GM12873 (cell line): Measurements from ENCODE around the gene PRR7.

Source experiments
- TF ChIP-seq, protein P1 (sequence below): IDR thresholded peaks from 2 replicates; pipeline ENCODE4 v1.5.1; 2012; ENCODE audit warnings: low read depth, mild to moderate bottlenecking, moderate library complexity, low read length, control low read depth; ENCODE audit not compliant: insufficient read depth; ENCODE audit errors: missing control alignments

Gene PRR7

DNA sequence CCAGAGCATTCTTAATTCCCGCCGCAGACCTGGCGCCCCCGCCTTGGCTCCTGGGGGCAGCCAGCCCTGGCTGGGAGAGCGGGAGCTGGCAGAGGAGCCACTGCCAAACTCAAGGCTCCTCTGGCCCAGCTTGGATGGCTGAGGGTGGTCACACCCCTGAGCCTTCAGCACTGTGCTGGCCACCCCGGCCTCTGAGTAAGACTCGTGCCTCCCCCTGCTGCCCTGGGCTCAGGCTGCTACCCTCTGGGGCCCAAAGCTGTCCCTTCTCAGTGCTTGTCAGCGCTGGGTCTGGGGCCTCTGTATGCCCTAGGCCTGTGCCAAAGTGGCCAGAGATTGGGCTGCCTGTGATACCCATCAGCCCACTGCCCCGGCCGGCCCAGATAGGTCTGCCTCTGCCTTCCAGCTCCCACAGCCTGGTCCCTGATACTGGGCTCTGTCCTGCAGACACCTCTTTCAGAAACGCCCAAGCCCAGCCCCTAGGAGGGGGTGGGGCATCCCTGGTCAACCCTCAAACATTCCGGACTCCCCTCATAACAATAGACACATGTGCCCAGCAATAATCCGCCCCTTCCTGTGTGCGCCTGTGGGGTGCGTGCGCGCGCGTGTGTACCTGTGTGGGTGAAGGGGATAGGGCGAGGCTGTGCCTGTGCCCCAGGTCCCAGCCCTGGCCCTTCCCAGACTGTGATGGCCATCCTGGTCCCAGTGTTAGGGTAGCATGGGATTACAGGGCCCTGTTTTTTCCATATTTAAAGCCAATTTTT is 4.4 kb upstream of the PRR7 start:
- TF ChIP-seq, protein P1, sequence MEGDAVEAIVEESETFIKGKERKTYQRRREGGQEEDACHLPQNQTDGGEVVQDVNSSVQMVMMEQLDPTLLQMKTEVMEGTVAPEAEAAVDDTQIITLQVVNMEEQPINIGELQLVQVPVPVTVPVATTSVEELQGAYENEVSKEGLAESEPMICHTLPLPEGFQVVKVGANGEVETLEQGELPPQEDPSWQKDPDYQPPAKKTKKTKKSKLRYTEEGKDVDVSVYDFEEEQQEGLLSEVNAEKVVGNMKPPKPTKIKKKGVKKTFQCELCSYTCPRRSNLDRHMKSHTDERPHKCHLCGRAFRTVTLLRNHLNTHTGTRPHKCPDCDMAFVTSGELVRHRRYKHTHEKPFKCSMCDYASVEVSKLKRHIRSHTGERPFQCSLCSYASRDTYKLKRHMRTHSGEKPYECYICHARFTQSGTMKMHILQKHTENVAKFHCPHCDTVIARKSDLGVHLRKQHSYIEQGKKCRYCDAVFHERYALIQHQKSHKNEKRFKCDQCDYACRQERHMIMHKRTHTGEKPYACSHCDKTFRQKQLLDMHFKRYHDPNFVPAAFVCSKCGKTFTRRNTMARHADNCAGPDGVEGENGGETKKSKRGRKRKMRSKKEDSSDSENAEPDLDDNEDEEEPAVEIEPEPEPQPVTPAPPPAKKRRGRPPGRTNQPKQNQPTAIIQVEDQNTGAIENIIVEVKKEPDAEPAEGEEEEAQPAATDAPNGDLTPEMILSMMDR = no peak

DNA sequence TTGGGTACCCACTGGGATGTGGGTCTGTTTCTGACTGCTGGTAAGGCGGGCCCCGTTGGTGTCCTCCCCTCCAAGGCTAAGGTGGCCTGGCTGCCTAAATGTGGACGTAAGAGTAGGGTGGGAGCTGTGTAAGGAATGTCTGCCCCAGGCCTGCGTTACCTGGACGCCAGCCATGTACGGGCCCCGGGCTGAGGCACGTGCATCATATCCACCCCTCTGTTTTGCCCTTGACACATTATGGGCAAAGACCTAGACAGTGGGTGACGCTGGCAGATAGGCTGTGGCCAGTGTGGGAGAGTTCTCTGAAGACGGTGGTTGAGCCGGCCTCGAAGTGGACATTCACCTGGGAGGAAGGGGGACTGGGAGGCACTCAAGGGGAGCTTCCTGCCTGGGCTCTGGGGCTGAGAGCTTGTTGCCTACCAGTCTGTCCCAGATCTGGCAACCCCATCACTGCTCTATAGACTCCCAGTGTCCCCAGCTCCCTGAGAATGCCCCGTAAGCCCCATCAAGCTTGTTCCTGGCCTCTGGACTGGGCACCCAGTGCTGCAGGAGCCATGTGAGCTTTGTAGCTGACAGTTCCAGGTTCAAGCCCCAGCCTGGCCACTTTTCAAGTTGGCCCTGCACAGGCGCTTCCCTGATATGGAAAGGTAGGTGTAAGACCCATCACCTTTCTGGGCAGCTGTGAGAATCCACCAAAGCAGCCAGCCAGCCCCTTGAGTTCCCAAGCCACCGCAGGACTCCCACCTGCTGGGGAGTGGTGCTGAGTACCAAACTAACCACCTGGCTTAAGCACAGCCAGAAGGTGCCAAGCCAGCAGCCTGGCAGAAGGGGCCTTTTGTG is 3.2 kb upstream of the PRR7 start:
- TF ChIP-seq, protein P1 = no peak

DNA sequence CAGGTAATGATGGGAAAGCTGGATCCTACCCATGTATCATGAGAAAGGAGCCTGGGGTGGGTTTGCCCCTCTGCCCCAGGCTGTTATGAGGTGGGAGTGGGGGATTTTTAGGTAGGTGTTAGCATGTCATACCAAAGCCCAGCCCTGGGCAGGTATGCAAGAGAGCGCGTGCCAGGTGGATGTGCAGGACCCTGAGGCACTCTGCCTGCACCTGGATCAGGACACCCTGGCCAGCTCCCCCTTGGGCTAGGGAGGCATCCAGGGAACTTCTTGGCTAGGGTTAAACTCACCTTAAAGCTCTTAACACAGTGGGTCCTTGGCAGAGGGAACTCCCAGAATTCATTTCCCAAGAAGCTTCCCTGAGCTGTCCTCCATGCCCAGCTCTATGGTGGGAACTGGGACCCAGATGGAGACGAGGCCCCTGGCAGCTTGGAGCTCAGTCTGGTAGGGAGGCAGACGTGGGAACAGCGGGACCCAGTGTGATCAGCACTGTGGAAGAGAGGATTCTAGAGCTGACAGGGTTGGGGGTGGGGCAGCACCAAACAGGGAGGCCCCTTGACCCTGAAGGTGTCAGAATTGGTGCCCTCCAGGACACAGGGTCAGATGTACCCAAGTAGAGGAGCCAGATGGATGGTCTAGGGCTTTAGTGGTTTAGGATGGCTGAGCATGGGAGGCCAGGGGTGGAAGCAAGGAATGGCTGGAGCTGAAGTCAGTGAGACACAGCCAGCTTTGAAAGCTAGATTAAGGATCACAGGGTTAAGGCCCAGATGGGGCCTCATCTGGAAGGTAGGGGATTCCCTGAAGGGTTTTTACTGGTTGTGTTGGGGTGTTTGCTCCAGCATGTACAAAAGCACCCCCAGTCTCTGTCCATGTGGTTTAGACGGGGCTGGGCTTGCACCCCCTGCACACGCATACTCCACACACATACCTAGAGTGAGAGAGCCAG is 2.2 kb upstream of the PRR7 start:
- TF ChIP-seq, protein P1 = no peak

DNA sequence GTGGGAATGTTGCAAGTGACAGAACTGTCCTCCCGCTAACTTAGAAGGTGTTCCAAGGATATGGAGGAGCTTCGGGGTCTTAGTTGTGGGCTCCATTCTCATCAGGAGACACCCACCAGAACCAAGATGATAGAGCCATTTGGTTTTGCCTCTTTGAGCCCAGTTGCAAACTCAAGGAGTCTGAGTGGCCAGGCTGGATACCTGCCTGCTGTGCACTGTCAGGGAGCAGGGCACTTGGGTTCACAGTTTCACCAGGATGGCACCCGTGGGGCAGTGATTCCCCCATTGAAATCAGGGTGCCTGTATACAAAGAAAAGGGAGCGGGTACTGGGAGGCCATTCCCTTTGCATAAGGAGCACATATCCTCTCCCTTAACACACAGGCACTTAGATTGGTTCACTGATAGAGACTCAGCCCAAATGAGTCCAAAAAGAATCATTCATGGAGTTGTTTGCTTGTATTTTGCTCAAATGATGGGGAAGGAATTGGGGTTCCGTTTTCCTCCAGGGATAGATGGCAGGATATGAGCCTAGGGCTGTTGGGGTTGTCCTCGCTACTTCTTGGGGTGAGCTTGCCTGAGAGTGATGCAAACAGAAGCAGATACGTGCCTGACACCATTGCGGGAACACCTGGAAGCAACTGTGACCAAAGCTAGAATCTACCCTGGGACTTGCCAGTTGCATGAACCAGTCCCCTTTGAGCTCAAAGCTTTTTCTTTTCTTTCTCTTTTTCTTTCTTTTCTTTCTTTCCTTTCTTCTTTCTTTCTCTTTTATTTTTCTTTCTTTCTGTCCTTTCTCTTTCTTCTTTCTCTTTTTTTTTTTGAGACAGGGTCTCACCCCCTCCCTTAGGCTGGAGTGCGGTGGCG is 1.3 kb upstream of the PRR7 start:
- TF ChIP-seq, protein P1 = no peak

DNA sequence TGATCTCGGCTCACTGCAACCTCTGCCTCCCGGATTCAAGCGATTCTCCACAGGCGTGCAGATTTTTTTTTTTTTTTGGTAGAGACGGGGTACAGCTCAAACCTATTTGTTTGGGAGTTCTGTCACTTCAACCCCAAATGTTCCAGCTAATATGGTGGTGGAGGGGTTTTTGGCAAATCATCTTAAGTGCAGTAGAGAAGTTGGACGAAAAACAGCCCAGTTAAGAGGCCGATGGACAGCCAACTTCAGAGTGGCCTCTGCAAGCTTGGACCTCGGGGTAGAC is 756 bp upstream of the PRR7 start:
- TF ChIP-seq, protein P1 = no peak

DNA sequence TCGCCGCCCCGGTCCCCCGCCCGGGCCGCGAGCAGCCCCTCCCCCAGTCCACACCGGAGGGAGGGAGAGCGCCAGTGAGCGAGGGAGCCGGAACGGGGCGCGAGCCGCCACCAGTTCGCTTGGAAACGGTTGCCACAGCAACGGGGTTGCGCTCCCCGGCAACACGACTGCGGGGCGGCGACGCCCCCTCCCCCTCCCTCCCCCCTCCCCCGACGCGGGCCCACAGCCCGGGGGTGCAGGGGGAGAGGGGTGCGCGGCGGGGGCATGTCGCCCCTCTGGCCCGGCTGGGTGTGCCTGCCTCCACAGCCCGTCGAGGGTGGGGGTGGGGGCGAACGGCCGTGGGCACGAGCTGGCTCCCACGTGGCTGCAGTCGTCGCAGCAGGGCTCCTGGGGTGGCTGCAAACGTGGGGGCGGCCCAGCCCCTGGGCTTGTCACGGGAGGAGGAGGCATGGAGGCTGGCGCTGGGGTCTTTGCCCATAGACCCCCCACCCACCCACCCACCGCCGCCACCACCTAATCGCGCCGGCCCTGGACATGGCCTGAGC is 524 bp downstream of the PRR7 start:
- TF ChIP-seq, protein P1 = no peak
